Panc1 (cell line): ENCODE results near the gene DSCAML1. TPM values are rescaled to one million over a fixed set of nuclear protein-coding genes. Genes with fewer than 3 reads are reported as not detected.

Source experiments
- ATAC-seq: fragments of 200-7000 bp; cut with Tn5 transposase; 2 replicates; pipeline ENCODE4 v1.9.1; 2020; ENCODE audit warnings: mild to moderate bottlenecking, moderate library complexity
- BruUV-seq: library from RNA; stranded (reverse); fragments of 400-500 nt; replicated peaks from 2 replicates; lab custom pipeline; 2021; lab: Mats Ljungman, UMichigan
- CTCF ChIA-PET: fragments of 300-600 bp; sonication (Branson Sonifier 250); formaldehyde crosslinking; loops from one replicate; lab custom pipeline; 2022; ENCODE audit warnings: antibody characterized with exemption; lab: Charles Lee
- POLR2A ChIA-PET: fragments of 300-600 bp; sonication (Branson Sonifier 250); formaldehyde crosslinking; loops from one replicate; lab custom pipeline; 2022; ENCODE audit warnings: antibody characterized with exemption; lab: Charles Lee
- DNase-seq: peaks from one replicate; pipeline ENCODE4 v3.0.0-alpha.2; 2010; ENCODE audit warnings: low read depth, low spot score
- H3K27ac ChIP-seq: 2 replicates; pipeline ENCODE4 v1.5.1; 2011; ENCODE audit warnings: mild to moderate bottlenecking, low read length, inconsistent platforms
- H3K27me3 ChIP-seq: fragments of 200-500 bp; sonication (Bioruptor generic); 2 replicates; pipeline ENCODE4 v1.6.0; 2014; ENCODE audit warnings: low read length, inconsistent platforms; ENCODE audit not compliant: control insufficient read depth, insufficient read depth
- H3K36me3 ChIP-seq: fragments of 200-500 bp; sonication (Bioruptor generic); 2 replicates; pipeline ENCODE4 v1.5.1; 2014; ENCODE audit warnings: inconsistent platforms, mild to moderate bottlenecking, low read length, moderate library complexity; ENCODE audit not compliant: control insufficient read depth, insufficient read depth
- H3K4me1 ChIP-seq: 2 replicates; pipeline ENCODE4 v1.5.1; 2011; ENCODE audit warnings: inconsistent platforms, mild to moderate bottlenecking, low read length, moderate library complexity; ENCODE audit not compliant: control insufficient read depth, insufficient read depth
- H3K4me3 ChIP-seq, 2 experiments: 2 replicates each; pipeline ENCODE4 v1.5.1; 2011 to 2012; ENCODE audit warnings: low read depth in 2 of 2, low read length in 2 of 2, mild to moderate bottlenecking in 2 of 2, inconsistent platforms in 1 of 2, moderate library complexity in 1 of 2
- H3K9me3 ChIP-seq: fragments of 200-500 bp; sonication (Bioruptor generic); 2 replicates; pipeline ENCODE4 v1.5.1; 2014; ENCODE audit warnings: low read depth, mild to moderate bottlenecking, inconsistent platforms, low read length, moderate library complexity; ENCODE audit not compliant: control insufficient read depth, insufficient read depth
- CTCF ChIP-seq: fragments of 450-650 bp; IDR thresholded peaks from 2 replicates; pipeline ENCODE4 v1.5.1; 2017; ENCODE audit warnings: mild to moderate bottlenecking
- POLR2AphosphoS5 ChIP-seq: IDR thresholded peaks from 2 replicates; pipeline ENCODE4 v1.6.1; 2012; ENCODE audit warnings: mild to moderate bottlenecking, low read depth, low read length, moderate library complexity
- REST ChIP-seq, 2 experiments: IDR thresholded peaks; 2 replicates each; pipeline ENCODE4 v1.6.1; 2011 to 2012; ENCODE audit warnings: low read depth in 2 of 2, control low read depth in 1 of 2, low read length in 1 of 2, mild to moderate bottlenecking in 1 of 2, moderate library complexity in 1 of 2; ENCODE audit not compliant: insufficient read depth in 1 of 2
- SIN3A ChIP-seq: IDR thresholded peaks from 2 replicates; pipeline ENCODE4 v1.6.1; 2012; ENCODE audit warnings: low read depth, mild to moderate bottlenecking, low read length, moderate library complexity, borderline replicate concordance; ENCODE audit not compliant: insufficient read depth
- TCF7L2 ChIP-seq: IDR thresholded peaks from 2 replicates; pipeline ENCODE4 v1.6.1; 2011; ENCODE audit warnings: mild to moderate bottlenecking, low read depth, low read length, inconsistent platforms
- in situ Hi-C: cut with HindIII; loops from 2 replicates; pipeline ENCODE4 v1.10.0; 2016; ENCODE audit warnings: low sequenced_read_pairs, low pct_unique_long_range_greater_than_20kb
- intact Hi-C: fragments of 100-400 bp; cut with micrococcal nuclease; formaldehyde crosslinking; loops from one replicate; pipeline ENCODE4 v1.10.0; 2022; ENCODE audit not compliant: unreplicated experiment
- total RNA-seq: library from RNA; stranded (reverse); gene quantifications from one replicate; pipeline ENCODE4 v1.2.1, GENCODE V29; 2021; ENCODE audit not compliant: unreplicated experiment

Gene DSCAML1
- total RNA-seq, 1 experiment from 2014 or later, result 1.6 TPM

DNA sequence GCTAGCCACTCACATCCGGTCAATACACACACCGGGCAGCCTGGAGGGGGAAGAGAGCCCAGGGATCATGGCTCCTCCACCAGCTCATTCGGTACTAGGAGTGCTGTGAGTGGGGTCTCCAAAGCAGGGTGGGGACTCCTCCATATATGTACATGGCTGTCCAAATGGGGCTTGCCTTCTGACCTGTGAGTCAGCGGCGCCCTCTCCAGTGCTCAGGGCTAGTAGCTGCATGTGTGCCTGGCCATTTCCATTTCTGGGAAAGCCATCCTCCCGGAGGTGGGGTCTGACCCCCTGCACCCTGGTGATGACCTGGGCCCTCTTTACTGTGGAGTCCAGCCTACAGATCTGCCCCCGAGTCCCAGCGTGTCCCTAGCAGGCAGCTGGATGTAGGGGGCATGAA, 287.5 kb downstream of the DSCAML1 start:
- intact Hi-C loops (no loop called here), in situ Hi-C loops (no loop called here)
- BruUV-seq, result no TSS peak
- H3K27ac ChIP-seq, result no peak overlapping the region
- TF ChIP-seq CTCF, result no peak
- no peak for TF ChIP-seq POLR2AphosphoS5
- TF ChIP-seq SIN3A, result no peak
- no peak for TF ChIP-seq TCF7L2
- no peak for TF ChIP-seq REST (IDR thresholded peaks at IDR 0.05; ENCODE audit: insufficient read depth in 1 of 2, low read depth in 2 of 2, low read length in 1 of 2)
- no peak for DNase-seq
- H3K9me3 ChIP-seq, result no peaks in the 10 kb centered on the region
- H3K4me1 ChIP-seq, result 0 out of 2 replicates have a peak, but pooled peaks cover 4% of the 10 kb centered on the region
- ChIA-PET POLR2A (no interaction called here), CTCF (interaction anchor here (0.9 kb wide), 1 partner anchor 299 kb away, joined by 4 read pairs; no protein-coding TSS in a partner anchor)
- peaks cover 2% of the 10 kb centered on the region; the same call in 1 of the 2 replicates for H3K27me3 ChIP-seq
- H3K36me3 ChIP-seq, result no peaks in the 10 kb centered on the region
- no peak overlapping the region for H3K4me3 ChIP-seq
- no peak for ATAC-seq

DNA sequence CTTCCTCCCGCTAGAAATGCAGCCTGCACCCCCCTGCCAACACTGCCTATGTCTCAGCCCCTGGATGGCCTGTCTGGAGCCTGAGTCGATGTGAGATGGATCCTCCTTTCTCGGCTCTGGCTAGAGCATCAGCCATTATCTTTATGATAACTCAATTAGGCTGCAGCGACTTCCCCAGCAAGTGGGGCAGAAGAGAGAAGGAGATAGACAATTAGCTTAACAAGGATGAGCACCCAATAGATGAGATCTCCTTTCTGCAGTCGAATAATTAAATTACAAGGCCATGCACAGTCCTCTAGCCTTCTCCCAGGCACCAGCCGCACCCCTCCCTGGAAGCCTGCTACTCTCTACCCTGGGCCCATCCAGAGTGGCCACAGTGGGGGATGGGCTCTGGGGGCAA, 290.0 kb downstream of the DSCAML1 start:
- Histone ChIP-seq H3K36me3 (no peaks in the 10 kb centered on the region), H3K4me1 (no peaks in the 10 kb centered on the region), H3K9me3 (no peaks in the 10 kb centered on the region), H3K27ac (no peak overlapping the region), H3K27me3 (peaks cover 2% of the 10 kb centered on the region; the same call in 1 of the 2 replicates), H3K4me3 (no peak overlapping the region)
- in situ Hi-C loops, result no loop called here
- ATAC-seq, result no peak
- BruUV-seq, result no TSS peak
- intact Hi-C loops, result no loop called here
- CTCF ChIA-PET, result interaction anchor here (0.5 kb wide), 1 partner anchor 716 kb away, joined by 11 read pairs; no protein-coding TSS in a partner anchor
- no peak for DNase-seq
- POLR2A ChIA-PET, result no interaction called here
- TF ChIP-seq TCF7L2 (no peak), POLR2AphosphoS5 (no peak), SIN3A (no peak), REST (IDR thresholded peaks at IDR 0.05; ENCODE audit: insufficient read depth in 1 of 2, low read depth in 2 of 2, low read length in 1 of 2) (no peak), CTCF (no peak)
